Measurements from ENCODE around the gene BTNL2.

BTNL2 gene

DNA sequence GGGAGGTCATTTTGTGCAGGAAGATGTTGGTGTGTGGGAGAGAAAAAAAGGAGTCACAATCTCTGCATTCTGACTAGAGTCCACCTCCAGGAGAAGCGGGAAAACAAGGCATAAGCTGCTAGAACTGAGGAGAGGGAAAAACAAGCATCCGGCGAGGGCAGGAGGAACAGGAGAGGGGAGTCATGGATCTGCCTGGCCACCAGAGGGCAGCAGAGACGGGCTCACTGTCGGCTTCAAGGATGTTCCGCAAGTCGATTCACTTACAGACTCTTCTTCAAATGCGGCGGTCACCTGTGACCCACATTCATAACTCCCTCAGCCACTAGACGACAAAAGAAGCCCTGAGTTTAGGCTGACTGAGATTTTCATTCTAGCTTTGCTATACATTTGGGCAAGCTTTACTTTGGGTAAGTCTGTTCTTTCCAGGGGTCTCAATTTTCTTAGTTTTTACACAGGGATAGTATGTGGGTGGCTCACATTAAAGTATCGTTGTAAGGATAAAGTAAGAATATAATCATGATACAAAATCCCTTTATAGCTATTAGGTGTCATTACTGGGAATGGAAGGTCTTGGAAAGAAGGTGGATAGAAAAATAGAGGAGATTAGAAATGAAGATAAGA is 6.6 kb upstream of the BTNL2 start:
- peak; percentile 90 for DNase-seq

DNA sequence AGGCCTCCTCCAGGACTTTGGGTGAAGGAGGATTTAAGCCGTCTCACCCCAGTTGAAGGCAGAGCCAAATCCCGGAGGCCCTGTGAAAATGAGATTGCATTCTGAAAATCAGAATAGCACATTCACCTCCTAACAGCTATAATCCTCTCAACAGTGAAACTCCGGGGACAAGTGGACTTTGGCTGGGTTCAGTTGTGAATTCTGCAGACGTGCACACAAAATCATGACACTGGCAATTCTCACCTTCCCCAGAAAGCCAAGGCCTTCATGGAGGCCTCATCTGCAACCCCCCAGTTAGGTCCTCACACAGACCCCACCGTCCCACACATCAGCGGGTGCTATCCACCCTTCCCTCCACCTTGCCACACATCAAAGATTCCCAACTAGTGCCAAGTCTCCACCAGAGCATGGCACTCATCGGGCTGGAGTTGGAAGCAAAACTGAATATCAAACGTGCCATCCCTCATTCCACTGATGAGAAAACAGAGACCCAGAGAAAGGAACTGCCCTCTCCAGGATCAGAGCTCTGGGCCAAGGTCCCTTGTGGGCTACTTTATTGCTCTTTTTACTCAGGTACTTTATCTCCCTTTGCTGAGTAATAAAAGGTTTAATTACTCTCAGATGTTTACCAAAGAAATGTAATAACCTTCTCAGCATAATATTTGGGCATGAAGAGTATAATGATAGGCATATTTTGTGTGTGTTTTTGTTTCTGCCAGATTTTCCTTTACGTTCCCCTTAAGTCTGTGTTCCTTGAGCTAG is 4.8 kb upstream of the BTNL2 start:
- no peak for DNase-seq

DNA sequence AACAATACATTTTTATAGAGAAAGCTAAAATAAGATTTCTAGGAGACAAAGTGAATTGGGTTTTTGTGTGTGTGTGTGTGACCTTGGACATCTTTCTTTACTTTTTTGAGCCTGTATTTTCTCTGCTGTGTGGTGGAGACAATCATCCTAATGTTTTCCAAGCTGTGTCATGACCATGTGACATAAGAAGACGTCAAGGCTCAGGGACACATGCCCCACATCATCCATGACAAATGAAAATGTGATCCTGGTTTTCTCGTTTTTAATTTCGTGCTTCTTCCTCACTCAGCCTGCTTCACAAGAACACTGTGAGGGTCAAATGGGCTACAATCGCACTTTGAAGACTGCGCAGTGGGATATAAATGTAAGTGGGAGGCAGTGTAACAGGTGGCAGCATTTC is 3.9 kb upstream of the BTNL2 start:
- DNase-seq = no peak

DNA sequence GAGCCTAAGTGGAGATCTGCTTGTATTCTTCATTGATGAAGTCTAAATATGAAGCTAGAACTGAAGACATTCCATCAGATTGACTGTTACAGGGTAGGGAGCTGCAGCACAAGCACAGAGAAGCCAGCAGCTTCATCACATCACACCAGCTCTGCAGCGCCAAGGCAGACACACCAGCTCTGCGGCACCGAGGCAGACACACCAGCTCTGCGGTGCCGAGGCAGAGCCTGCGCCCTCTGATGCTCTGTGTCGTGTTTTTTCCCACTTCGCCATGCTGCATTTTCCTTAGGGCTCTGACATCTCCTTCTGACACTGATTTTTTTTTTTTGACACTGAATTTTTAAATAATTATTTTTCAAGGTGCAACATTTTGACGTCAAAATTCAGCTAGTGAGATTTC is 784 bp downstream of the BTNL2 start:
- DNase-seq = no peak

DNA sequence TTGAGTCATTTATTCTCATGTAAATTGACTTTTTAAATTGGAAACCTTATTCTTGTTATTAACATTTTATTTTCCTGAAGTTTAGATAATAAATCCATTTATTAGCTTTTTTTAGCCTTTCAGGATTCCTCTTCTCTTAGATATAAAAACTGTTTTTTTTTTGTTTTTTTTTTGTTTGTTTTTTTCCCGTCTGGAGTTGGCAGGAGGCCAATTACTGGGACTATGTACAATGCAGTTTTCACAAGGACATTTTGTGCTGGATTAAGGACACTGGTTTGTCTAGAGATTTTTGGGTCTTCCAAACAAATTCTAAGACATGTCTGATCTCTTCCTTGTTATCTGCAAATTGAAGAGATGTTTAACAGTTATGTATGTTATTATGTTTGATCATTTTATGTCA is 1.3 kb downstream of the BTNL2 start:
- no peak for DNase-seq

DNA sequence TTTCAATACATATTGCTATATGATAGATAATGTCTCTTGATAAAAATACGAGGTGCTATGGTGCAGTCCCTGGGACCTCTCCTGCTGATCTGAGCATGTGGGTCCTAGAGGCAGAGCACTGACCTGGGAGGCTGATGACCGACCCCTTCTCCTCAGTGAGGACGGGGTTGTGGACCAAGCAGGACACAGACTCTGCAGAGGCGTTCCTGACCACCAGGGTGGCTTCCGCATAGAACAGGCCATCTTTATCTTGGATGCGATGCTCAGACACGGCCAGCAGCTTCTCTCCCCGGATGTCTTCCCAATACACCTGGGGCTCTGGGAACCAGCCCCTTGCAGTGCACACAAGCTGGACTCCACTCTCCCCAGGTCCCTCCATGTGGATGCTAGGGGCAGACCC is 4.2 kb downstream of the BTNL2 start:
- DNase-seq = no peak

DNA sequence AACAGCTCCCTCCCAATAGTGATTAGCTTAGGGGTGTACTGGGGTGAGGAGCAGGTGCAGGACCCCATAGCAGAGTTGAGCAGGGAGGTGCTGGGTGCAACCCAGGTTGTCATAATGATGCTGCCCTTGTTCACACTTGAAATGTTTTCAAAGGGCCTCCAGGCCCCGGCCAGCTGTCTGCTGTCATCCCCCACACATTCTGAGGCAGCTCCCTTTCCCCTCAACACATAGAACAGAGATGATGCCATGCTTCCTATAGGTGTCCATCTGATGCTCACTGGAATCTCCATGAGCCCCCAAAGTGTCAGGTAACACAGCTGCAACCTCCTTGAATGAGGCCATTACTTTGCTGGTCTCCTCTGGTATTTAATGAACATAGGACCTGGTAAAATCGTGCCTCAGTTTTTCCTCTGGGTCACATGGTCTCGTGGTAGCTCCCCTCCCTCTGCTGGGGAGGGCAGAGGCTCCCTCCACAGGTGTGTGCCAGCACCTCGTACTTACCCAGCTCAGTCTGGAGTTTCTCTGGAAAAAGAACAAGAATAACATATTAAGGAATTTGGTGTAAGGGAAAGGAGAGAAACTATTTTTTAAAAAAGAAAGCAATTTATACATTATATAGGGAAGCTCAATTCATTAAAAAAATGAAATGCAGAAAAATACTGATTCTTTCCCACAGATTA is 5.6 kb downstream of the BTNL2 start:
- no peak for DNase-seq

DNA sequence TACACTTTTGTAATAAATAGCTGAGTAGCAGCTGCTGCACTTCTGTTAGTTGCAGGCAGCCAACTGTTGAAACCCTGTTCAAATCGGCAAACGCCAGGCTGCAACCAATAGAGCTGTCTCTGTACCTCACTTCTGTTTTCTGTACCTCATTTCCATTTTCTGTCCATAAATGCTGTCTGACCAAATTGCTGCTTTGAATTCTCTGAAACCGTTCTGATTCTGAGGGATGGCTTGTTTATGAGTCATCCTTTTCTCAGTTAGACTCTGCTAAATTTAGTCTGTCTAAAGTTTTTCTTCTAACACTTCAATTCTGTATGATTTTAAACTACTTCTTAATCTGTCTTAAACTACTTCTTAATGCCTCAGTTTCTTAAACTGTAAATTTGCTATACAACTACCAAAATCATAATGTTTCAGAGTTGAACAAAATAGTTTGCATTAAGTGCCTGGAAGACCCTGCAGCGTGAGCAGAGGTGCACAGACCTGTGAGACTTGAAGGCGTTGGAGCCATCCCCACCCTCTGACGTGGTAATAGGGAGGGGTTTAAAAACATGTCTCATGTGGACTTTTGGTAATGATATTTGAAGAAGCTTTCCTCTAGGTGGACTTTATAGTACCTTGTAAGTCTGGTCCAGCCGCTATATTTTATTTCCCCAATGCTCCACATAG is 9.6 kb downstream of the BTNL2 start:
- DNase-seq = no peak

DNA sequence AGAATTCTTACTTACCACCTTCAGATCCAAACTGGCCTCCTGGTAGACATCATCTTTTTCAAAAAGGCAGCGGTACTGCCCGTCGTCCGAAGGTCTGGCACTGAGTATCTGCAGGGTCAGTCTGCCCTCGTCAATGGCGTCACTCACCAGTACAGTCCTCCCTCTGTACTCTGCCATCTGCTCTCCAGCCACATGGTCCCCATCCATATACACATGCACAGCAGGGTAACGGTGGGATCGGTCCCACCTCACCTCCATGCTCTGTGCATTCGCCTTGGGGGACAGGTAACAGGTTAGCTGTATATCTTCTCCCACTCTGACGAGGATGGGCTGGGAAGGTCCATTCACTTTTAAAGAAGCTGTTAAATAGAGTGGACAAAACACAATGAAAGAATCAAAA is 11.0 kb downstream of the BTNL2 start:
- DNase-seq = no peak

DNA sequence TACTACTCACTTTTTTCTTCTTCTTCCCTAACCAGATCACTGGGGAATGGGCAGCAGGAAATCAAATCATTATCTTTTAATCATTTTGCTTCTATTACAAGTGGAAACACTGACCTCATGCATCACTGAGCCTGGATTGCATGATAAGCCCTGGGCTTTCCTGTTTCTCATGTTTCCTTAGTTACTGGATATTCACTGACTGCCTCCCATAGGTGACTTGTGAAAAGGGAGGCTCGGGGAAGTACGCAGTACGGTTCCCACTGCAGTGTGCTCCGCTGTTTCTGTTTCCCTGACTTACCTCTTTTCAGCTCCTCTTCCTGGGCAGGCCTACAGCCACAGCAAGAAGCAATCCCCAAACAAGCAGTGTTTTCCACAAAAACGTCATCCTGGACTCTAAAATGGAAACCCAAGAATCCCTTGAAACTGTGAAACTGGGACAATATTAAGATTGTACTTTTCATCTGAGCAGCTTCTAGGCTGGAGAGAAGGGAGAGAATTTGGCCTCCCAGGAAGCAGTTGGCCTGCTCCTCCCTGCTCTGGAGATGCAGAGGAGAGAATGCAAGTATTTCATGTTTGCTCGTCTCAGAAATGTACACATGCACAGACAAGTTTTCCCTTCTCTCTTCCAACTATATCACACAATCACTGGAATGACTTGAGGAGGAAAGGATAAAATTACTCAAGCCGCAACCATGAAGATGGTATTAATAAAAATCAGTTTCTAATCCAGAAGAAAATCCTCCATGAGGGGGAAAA is 13.1 kb downstream of the BTNL2 start:
- no peak for DNase-seq

DNA sequence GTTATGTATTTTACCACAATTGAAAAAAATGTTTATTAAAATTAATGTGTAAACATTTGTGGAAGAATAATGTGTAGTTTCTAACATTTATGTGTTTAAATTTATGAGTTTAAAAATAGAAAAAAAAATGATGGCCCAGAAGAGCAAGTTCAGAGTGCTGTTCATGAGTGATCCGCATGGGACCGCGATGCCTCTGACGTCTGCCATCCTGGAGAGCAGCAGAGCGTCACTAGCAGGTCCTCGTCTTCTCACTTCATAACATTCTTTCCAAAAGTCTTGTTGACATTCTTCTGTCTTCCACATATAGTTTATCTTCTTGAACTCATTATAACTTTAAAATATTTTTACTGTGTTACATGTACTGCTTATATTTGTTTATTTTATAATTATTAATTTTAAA is 15.5 kb downstream of the BTNL2 start:
- DNase-seq = no peak

DNA sequence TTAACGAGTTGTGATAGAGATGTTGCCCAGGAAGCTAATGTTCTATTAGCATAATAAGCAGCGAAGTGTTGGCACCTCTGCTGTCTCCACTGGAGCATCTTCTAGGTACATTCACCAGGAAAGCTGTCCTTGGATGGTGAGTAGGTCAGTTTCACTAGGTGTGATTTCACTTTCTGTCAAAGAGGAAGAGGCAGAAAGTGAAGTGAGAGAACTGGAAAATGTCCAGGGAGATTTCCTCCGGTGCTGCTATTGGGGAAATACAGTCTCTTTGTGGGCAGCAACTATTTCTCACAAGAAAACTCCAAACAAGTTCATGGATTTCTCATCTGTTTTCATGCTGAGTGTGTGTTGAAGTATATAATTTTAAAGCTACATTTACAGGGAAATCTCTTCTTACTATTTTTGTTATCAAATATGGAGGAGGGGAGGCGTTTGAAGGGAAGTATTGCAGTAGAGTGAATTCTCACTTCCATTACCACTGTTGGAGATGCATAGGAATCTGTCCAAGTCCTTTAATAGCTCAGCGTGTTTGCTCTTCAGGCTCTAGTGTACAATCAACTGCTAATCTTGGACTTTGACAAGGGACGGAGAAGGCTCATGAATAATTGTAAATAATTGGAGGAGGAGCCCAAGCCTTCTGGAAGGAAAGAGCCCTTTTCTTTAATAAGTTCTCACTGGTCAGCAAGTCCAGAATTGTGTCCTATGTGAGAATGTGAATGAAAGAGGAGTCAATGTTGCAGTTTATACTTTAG is 19.2 kb downstream of the BTNL2 start:
- DNase-seq = no peak

DNA sequence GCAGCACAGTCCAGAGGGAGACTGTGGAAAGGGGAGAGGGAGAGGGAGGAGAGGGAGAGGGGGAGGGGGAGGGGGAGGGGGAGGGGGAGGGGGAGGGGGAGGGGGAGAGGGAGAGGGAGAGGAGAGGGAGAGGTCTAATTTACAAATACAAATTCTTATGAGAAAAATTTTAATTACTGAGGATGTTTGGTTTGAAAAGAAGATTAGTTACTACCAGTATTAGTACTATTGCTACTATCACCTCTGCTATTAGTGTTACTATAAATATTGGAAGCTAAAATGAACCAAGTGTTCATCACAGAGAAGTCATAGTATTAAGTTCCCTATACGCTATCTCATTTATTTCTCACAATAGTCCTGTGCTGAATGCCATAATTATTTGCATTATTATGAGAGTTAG is 20.9 kb downstream of the BTNL2 start:
- no peak for DNase-seq

DNA sequence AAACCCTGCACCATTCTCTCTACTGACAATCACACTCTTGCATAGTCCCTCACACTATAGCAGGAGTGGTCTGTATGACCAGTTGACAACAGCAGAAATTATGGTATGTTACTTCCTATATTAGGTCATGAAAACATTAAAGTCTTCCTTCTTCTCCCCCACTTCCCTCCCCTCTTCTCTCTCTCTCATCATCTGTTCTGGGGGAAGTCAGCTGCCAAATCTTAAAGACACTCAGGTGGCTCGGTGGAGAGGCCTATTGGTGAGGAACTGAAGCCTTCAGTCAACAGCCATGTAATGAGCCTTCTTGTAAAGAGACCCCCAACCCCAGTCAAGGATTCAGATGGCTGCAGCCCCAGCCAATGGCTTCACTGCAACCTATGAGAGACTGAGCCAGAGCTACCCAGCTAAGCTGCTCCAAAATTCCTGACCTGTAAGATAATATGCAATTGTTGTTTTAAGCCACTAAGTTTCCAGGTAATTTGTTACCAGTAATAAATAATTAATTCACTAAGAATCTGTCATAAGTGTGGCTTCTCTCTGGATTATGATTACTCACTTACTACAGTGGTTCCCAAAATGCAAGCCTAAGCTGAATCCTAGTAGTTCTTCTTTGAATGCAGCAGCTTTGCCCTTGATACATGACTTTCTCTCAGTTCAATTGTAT is 24.1 kb downstream of the BTNL2 start:
- no peak for DNase-seq

DNA sequence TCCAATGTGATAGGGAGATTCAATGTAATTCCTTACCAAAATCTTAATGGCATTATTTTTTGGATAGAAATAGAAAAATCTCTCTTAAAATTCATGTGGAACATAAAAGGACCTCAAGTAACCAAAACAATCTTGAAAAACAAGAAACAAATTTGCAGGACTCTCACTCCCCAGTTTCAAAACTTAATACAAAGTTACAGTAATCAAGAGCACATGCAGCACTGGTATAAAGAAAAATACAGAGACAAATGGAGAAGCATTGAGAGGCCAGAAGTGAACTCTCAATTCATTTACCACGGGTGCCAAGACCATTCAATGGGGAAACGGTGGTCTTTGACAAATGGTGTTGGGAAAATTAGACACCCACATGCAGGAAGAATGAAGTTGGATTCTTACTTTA is 27.4 kb downstream of the BTNL2 start:
- DNase-seq = no peak

DNA sequence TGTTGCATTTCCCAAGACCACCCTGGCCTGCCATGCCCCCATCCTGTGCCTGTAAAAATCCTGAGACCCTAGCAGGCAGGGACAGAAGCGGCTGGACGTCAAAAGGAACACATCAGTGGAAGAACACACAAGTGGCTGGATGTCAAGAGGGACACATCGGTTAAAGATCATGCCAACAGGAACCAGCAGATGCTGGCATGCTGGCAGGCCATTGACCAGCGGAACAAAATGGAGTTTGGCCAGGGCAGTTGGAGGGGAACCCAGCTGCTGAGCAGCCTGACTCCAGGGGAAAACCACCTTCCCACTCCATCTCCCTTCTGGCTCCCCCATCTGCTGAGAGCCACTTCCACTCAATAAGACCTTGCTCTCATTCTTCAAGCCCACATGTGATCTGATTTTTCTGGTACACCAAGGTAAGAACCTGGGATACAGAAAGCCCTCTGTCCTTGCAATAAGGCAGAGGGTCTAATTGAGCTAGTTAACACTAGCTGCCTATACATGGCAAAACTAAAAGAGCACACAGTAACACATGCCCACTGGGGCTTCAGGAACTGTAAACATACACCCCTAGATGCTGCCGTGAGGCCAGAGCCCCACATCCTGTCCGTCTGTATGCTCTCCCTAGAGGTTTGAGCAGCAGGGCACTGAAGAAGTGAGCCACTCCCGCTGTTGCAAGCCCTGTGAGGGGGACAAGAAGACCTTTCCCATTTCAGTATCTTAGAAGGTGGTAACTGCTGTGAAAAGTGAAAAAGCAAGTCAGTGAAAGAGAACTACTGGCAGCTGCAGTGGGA is 31.0 kb downstream of the BTNL2 start:
- no peak for DNase-seq

DNA sequence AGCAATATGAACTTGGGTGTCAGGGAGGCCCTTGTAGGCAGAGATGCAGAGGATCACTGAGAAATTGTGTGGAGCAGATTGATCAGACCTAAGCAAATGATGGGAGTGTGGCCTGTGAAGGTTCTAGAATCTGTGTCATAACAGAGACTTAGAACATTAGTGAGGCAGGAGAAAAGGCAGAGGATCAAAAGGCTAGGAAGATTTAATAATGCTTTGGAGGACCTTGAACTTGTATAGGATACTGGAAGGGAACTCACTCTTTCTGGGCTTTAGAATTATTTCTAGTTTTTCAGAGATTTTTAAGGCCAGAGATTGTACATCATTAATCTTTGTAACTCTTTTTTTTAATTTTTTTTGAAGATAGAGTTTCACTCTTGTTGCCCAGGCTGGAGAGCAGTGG is 35.2 kb downstream of the BTNL2 start, which contains the start of gene TSBP1:
Gene TSBP1 (minus strand): TSS at position 101 of the 400 bp plus-strand sequence. CDS start 197 bp downstream, outside the sequence.
- no peak for DNase-seq

DNA sequence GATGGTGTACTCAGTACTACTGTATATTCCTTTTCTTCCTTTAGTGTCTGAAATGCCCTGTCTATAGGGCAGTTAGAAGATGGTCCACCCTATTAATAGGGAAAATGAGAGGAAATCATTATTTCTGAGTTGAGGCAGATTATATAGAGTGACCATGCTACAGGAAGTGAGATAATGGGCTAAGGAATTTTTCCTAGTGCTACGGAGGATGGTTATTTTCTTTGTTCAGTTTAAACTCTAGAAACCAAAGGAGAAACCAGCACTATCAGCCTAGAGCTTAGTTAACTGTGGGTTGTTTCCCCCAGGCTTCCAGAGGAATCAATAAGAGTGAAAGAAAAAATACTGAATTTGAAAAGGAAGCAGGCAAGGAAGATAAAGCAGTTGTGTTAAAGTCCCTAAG is 35.8 kb downstream of the BTNL2 start:
- DNase-seq = no peak

DNA sequence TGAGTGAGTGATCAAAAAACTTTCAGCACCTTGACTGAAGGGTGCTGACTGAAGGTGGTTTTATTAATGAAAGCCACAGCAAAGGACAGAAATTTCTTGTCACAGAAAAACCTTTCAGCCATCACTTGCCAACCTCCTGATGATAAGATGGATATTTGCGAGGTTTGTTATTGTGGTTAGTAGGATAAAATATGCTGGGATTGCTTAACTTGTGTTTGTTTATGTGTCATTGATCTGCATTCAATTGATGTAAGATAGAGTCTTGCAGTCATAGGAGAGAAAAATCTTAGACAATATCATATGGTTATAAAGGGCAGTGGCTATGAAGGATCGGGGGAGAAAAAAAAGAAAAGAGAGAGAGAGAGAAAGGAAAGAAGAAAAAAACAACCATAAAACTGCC is 36.5 kb downstream of the BTNL2 start:
- no peak for DNase-seq

DNA sequence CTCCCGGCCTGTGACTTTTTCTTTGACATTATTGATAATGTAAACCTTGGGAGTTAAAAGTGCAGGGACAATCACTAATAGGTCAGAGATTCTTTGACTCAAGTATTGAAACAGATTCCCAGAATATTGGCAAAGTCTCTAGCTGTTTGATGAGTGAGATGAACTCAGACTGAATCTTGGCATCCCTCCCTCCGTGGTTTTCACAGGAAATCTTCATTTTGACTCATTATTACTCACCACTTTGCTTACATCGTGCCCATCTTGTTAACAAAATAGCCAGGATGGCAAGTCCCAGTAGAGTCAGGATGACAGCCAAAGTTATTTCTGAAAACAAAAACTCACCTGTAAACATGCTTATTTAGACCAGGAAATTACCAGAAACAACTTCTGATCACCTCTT is 37.3 kb downstream of the BTNL2 start:
- DNase-seq = no peak

DNA sequence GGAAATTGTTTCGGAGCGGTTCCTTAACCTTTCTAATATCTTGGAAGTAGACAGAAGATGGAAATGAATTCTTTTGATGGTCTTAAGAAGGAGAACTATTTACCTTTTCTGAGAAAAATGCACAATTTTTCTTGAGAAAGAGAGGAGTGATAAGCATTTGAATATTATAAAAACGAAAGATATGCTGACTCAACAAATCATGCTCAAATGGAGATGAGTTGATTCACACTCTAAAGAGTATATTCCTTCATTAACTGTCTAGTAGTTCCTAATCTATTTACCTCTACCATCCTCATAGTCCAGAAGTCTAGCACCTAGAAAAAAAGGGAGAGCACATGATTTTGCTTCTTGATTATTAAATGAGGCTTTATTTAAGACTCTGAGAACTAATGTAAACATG is 39.3 kb downstream of the BTNL2 start:
- no peak for DNase-seq

All from CD4-positive, alpha-beta T cell treated with Interleukin-17A for 4 hours (primary cell).